NK-92 treated with Interleukin-12 subunit alpha and Interleukin-12 subunit beta, amount 100 ng/mL, for 24 hours (cell line): ENCODE measurements around the gene CCDC12.

Experiments used
- DNase-seq: peaks from one replicate; lab custom pipeline; 2025; lab: John Stamatoyannopoulos, UW

CCDC12 gene

DNA sequence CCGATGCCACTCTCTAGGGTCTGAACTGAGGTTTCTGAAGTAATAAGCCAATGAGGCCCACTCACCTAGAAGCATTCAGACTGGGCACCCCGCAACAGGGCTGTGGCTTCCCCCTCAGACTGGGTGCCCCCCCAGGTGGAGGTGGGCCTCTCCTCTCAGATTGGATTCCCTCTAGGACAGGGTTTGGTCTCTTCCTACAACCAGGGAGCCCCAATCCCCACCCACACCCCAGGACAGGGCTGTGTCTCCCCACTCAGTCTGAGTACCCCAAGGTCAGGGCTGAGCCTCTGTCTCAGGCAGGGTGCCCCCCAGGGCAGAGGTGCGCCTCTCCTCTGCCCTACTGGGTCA is 71.4 kb downstream of the CCDC12 start:
- DNase-seq: no peak

DNA sequence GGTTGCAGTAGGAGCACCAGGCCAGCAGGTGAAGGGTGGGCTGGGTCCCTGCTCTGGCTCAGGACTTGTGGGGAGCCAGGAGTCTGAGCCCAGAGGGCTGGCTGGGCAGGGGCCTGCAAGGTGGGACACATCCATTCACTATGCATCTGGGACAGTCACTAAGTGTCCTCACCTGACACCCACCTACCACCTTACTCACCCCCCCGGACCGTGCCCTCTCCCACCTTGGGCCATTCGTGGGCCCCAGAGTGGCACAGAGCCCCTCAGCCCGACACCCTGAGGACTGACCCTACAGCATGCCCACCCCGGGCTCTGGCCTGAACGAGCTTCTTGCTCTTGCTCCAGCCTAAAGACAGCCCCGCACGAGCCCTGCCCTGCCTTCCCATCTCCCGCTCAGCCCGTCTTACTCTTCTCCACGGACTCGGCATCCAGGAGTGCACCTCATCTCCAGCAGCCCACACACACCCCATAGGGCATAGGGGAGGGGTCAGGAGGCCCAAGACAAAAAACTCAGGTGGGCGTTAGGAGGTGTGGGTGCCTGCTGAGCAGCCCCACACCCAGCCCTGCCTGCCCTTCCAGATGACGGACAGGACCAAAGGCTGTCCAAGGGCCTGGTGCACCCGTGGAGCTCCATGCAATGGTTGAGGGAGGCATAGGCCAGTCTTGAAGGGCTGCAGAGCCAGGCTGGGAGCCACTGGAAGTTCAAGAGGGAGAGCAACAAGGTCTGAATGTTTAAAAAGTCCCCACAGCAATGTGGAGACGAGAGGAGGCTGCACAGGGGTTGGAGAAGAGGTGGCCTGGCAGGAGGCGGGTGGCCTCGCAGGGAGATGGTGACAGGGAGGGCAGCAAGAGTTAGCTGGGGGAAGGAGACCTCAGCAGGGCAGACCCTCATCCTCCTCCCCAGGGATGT is 72.0 kb downstream of the CCDC12 start:
- no peak for DNase-seq

DNA sequence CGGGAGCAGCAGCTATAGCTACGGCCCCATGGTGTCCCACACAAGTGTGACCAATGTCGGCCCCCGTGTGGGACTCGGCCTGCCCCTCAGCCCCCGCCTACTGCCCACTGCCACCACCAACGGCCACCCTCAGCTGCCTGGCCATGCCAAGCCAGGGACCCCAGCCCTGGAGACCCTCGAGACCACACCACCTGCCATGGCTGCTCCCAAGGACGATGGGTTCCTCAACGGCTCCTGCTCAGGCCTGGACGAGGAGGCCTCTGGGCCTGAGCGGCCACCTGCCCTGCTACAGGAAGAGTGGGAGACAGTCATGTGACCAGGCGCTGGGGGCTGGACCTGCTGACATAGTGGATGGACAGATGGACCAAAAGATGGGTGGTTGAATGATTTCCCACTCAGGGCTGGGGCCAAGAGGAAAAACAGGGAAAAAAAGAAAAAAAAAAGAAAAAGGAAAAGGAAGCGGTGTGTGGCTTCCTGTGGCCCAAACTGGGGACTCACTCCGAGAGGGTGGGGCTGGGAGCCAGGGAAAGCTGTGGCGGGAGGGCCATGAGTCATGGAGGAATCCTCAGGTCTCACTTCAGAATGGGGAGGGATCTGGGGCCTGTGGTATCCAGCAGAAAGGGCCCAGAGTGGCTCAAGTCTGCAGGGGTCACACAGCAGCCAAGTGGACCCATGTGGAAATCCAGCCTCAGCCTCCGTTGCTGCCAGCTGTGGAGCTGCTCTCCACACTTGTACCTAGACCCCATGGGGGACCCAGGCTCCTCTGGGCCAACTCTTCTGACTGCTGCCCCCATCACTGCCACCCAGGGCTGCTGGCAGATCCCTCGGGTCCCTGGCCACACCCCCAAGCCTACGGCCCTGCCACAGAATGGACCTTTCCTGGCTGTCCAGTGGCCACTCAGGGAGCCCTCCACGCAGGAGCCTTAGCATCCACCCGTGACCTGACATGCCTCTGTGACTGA is 72.9 kb downstream of the CCDC12 start:
- no peak for DNase-seq

DNA sequence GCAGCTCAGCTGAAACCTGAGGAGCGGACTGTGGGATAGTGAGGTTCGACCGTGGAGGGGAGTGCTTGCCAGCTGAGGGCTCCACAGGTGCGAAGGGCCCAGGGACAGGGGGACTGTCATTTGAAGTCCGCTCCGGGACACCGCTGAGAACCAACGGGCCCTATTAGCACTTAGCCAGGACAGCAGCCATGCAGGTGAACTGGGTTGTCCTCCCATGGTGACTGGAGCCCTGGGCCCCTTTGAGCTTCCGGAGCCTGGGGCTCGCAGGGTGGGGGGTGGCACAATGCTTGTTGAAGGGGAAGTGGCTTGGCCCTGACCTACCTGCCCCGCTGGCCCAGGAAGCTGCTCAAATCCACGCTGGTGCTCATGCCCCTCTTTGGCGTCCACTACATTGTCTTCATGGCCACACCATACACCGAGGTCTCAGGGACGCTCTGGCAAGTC is 74.3 kb downstream of the CCDC12 start:
- no peak for DNase-seq

DNA sequence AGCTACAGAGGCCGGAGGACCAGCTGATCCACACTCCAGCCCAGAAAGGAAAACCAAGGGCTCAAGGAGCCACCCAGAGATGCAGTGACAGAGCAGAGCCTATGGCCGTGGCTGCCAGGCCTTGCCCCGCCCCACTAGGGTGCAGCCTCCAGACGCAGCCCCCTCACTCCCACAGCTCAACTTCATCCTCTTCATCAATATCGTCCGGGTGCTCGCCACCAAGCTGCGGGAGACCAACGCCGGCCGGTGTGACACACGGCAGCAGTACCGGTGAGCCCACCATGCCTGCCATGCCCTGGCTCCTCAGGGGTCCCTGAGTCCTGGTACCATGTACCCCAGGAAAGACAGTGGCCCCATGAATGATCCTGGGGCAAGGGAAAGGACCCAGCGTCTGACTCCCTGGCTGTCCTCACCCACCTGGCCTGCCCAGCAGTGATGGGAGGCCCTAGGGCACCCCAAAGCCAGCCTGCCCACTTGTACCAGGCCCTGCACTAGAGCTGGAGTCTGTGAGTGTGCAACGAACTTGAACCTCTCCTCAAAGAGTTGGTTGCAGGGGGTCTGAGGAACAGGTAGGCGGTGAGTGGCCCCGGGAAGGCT is 74.9 kb downstream of the CCDC12 start:
- no peak for DNase-seq

DNA sequence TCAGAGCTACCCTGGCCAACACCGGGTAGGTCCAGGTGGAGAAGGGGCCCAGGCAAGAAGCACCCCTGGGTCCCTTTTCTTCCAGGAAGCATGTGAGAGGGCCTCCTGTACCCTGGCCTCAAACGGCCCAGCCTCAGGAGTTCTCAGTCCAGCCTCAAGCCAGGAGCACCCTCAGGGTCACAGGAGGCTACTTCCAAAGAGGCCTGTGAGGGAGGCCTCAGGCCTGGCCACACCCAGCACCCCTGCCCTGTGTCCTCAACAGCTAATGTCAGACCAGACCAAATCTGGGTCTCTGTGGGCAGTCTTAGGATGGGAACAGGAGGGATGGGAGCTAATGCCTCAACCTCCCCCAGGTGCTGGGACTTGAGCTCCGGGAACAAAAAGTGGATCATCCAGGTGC is 75.5 kb downstream of the CCDC12 start:
- no peak for DNase-seq

DNA sequence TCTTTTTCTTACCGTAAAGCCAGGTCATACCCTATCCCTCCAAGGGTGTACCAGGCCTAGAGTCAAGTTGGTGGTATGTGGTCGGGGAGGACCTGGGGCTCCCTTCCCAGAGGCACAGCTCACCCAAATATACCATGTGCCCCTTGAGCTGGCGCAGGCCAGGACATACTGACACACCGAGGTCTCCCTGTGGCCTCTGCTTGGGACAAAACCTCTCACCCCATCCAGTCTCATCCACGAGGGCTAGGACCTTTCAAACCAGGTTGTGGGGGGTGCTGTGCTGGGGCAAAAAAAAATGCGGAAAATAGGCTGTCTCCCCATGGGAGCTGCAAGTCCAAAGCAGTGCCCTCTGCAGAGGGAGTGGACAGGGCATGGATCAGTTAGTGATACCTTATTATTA is 76.2 kb downstream of the CCDC12 start:
- no peak for DNase-seq

DNA sequence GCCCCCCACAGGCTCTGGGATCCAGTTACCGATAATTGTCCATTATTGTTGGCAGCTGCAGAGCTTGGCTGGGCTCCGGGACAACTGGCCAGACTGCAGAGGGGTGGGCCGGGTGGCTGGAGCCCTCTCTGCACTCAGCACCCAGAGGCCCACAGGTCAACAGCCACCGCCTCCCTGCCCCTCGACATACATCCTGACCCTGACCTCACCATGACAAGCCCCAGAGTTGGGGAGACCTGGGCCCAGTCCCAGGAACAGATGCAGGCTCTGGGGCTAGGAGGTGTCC is 76.6 kb downstream of the CCDC12 start:
- no peak for DNase-seq

DNA sequence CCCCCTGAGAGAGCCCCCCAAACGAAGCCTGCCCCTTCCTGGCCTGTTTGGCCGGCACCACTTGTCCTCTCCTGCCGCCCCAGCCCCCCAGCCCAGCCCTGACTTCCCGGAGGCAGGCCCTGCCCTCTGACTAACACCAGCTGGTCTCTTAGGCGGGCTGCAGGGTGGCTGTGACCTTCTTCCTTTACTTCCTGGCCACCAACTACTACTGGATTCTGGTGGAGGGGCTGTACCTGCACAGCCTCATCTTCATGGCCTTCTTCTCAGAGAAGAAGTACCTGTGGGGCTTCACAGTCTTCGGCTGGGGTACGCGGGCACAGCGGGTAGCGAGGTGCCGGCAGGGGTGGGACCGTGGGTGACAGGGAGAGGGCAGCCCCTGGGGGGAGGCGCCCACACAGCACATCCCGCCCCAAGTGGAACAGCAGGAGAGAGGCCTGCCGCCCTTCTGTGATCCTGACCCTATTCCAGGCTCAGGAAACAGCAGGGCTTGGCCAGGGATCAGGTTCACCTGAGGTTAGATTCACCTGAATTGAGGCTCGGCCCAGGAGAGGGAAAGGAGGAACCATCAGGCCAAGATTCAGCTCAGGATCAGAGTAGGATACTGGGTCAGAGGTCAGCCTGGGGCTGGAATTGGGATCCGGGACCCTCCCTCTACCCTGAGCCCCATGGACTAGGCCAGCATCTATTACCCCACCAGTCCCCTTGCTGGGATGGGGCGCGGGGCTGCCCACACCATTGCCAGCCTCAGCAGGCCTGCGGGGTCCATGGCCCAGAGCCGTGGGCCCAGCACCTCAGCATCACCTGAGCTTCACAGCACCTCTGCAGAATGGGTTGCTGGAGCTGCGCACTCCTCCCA is 77.2 kb downstream of the CCDC12 start:
- DNase-seq: no peak

DNA sequence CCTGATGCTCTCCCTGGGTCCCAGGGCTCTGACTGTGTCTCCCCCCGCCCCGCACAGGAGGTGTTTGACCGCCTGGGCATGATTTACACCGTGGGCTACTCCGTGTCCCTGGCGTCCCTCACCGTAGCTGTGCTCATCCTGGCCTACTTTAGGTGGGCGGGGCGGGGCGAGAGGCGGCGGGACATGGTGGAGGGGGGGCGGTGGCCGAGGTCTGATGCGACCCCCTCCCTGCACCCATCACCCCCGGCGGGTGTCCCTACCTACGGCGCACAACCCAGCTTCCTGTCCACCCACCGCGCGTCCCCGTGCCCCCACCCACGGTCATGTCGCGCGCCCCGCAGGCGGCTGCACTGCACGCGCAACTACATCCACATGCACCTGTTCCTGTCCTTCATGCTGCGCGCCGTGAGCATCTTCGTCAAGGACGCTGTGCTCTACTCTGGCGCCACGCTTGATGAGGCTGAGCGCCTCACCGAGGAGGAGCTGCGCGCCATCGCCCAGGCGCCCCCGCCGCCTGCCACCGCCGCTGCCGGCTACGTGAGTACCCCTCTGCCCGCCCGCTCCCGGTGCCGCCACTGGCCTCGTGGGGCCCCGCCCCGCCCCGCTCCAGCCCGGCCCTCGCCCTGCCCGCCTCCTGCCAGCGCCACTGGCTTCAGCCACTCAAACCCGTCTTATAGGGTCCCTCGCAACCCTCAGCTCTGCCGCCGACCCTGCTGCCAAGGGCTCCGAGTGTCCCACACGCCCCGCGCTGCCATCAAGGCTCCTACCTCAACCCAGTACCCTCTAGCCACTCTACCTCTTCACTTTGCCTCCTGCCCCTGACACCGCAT is 78.0 kb downstream of the CCDC12 start:
- DNase-seq: no peak

DNA sequence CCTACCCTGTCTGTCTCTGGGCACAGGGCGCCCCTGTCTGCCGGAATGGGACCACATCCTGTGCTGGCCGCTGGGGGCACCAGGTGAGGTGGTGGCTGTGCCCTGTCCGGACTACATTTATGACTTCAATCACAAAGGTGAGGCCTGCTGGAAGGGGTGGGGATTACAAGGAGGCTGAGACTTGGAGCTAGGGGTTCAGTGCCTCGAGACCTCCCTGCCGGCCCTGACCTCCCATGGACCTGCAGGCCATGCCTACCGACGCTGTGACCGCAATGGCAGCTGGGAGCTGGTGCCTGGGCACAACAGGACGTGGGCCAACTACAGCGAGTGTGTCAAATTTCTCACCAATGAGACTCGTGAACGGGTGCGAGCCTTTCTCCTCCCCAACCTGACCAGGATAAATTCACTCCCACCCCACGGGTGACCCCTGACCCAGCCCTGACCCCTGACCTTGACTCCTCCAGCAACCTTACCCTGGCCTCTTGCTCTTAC is 78.7 kb downstream of the CCDC12 start:
- DNase-seq: no peak

DNA sequence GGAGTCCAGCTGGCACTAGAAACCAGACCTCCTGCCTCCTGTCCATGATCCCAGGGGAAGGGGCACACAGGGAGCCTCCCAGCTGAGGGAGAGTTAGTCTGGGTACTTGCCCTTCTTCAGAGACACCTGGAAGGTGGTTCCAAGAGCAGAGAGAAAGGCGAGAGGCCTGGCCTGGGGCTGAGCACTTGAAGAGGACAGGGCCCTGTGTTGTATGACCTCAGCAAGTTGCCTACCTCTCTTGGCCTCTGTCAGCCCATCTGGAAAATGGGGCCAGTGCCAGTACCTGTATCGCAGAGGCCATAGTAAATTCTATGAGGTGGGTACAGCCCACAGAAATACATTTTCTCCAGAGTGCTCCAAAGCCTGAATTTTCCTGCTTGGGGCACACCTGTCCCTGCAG is 79.5 kb downstream of the CCDC12 start:
- no peak for DNase-seq

DNA sequence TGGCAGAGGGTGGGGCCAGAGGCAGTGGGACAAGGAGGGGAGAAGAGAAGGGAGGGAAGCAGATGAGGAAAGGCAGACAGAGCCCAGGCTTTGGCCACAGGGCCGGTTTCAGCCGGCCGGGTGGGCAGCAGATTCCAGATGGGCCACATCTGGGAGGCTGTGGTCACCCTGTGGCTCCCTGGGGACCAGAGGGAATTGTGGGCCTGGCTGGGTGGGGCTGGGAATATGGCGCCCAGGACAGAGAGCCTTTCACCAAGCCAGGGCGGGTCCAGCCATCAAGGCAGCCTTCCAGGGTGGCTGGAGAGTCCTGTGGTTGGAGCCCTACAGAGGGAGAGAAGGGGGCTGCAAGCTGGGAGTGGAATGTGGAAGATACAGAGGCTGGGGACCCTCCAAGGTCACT is 80.2 kb downstream of the CCDC12 start:
- DNase-seq: no peak

DNA sequence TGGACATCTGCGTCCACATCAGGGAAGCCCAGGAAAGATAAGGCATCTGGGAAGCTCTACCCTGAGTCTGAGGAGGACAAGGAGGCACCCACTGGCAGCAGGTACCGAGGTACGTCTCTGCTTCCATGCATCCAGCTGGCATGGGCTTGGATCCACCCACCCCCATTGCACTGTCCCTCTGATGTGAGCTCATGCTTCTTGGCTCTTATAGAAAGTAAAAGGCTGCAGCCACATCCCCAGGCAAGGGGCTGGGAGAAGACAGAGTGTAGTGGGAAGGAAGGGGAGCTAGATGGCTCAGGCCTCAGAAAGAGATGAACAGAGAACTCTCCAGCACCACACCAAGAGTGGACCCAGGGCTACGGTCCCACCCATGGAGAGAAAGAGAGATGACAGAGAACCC is 80.8 kb downstream of the CCDC12 start:
- no peak for DNase-seq

DNA sequence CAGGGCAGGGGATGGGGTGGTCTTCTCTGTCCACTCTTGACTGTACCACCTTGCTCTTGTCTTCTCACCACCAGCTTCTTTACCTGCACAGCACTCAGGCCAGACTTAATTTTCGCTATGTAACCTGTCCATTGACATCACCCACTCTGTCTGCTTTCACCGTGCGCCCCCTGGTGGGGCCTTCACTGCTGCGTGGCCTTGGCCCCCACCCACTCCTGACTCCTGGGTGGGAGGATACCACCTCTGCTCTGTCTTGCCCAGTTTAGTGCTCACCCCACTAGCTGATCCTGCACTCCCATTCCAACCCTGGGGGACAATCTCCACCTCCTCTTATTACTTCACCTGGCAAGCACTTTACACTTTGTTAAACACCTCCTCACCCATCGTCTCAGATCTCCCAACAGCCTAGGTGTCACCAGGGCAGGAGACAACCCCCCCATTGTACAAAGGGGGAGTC is 81.3 kb downstream of the CCDC12 start:
- peak; percentile 16 for DNase-seq

DNA sequence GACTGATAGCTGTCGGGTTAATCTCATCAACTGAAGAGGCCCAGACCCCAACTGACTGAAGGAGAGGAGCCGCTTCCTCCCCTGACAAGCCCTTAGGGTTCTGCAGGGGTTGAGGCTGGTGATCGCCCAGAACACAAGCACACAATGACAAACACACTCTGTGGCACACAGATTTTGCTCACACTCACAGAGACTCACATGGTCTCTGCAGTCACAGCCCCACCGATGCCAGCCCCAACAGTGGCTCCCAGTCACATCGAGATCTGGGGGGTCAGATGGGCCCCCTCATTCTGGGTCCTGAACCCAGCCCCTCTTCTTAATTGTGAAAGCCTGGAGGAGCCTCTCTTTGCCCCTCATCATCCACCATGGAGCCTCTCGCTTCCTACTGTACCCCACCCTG is 82.3 kb downstream of the CCDC12 start:
- no peak for DNase-seq

DNA sequence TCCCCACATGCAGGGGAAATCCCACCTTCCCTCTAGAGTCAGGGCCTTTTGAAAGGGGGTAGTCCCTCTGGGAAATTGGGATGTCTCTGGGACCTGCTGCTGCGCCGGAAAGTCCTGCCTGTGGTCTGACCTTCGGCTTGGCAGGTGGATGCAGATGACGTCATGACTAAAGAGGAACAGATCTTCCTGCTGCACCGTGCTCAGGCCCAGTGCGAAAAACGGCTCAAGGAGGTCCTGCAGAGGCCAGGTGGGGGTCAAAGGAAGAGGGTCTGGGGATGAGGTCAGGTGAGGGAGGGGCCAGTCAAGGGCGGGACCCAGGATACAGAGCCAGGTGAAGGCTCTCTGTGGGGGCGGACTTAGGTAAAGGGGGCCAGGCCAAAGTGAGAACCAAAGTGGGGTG is 82.8 kb downstream of the CCDC12 start:
- DNase-seq: no peak

DNA sequence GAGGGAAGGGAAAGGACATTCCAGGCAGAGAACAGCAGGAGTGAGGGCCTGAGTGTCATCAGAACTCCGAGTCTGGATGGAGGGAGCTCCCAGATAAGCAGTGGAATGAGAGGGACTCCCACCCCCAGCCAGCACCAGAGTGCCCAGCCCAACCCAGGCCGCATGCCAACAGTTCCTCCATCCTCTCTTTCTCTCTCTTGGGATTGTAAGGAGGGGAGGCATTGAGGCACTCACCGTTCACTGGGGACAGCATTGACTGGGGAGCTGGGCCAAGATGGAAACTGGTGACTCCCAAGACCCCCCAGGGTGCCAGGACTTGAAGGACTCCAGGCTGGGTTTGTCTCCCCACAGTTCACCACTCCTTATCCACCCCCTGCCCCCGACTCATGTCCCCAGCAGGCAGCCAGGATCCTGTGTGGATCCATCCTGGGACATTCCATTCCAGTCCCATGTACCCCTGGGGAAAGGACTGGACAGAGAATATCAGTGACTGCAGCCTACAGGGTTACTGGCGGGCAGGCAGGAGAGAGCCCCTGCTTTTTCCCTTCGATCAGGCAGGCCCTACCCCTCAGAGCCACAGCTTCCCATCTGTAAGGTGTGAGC is 83.3 kb downstream of the CCDC12 start:
- no peak for DNase-seq

DNA sequence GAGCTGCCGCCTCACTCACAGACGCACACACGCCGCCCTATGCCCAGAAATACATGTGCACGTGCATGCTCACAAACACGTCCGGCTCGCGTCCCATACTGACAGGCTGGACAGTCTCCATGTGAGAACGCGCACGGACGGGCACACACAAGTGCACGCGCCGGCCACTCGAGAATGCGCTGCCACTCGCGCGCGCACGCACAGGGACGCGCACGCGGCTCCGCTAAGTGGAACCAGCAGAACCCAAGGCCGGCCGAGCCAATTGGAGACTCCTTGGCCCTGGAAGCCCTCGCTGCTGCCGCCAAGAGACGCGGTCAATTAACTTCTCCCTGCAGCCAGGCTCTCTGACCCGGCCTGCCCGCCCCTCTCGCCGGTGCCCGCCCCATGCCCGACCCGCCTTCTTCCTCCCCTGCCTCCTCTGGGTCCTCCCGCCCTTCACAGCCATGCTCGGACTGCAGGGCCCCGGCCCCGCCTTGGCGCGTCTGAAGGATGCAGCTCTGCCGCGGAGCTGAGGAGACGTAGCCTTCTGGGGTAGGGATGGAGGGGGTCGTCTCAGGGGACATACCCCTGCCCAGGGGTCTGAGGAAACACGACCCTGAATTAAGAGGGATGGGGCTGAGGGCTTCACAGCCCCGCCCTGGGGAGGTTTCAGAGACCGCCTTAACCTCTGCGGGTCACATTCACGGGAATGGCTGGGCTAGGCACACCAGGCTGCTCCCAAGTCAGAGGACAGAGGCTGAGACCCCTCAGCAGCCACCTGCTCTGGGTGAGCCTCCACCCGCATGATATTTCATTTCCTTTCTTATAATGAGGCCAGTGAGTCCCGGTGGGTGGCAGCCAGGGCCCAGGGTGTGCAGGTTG is 84.0 kb downstream of the CCDC12 start:
- no peak for DNase-seq
